ENCODE data around the gene FAM111B. TPM values are rescaled to one million over a fixed set of nuclear protein-coding genes. Genes with fewer than 3 reads are reported as not detected.

The FAM111B gene
- total RNA-seq, 2 donors from 2014 or later = 7.9 to 27.5 TPM

DNA sequence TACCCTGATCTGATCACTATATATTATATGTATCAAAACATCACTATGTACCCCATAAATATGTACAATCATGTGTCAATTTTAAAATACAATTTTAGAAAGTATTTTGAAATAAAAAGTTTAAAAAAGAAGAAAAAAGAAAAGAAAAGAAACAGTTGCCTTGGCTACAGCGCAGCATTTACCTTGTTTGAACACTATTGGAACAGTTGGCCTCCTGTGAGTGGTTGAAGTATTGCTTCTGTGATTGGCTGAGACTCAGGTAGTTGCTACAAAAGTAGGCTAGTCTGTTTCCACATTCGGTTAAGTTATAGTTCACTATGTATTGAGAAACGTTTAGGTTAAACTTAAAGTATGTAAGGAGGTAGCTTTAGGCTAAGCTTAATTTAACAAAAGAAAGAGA is 57.0 kb downstream of the FAM111B start:
- DNase-seq = no peak
- H3K4me1 ChIP-seq = no peaks in the 10 kb centered on the region
- no peaks in the 10 kb centered on the region for H3K9me3 ChIP-seq
- H3K36me3 ChIP-seq = no peaks in the 10 kb centered on the region
- no peak for TF ChIP-seq CTCF (IDR thresholded peaks at IDR 0.05)
- no peak overlapping the region for H3K9ac ChIP-seq (ENCODE audit: low read depth in 2 of 2, low read length in 2 of 2)
- intact Hi-C loops (cut with DNase I) = no loop called here
- no peak overlapping the region for H3K4me3 ChIP-seq
- H3K27me3 ChIP-seq = no peaks in the 10 kb centered on the region
- no peak overlapping the region for H3K27ac ChIP-seq

- intact Hi-C loops (cut with DNase I) = loop anchor here (2.0 kb wide), 3 partner anchors 15 to 113 kb away; no protein-coding TSS in a partner anchor
- Histone ChIP-seq H3K27me3 (no peaks in the 10 kb centered on the region), H3K9ac (ENCODE audit: low read depth in 2 of 2, low read length in 2 of 2) (peak within 1 kb of the TSS; percentile 90 to 99), H3K27ac (peak within 1 kb of the TSS; percentile 91), H3K36me3 (no peaks in the 10 kb centered on the region), H3K4me3 (peak within 1 kb of the TSS; percentile 61), H3K4me1 (peaks cover 5% of the 10 kb centered on the region), H3K9me3 (no peaks in the 10 kb centered on the region)
- TF ChIP-seq CTCF (IDR thresholded peaks at IDR 0.05) = peak; percentile 90
- DNase-seq = peak; percentile 97
Measured at GRCh38 chr11:59171508-59172322, 64.7 kb downstream of the FAM111B start, which contains the start of gene DTX4. DTX4 (plus strand) TSS chr11:59172132; CDS start chr11:59172596, 464 bp downstream.

- TF ChIP-seq CTCF (IDR thresholded peaks at IDR 0.05) = no peak
- H3K4me1 ChIP-seq = peaks cover 5% of the 10 kb centered on the region
- intact Hi-C loops (cut with DNase I) = loop anchor here (2.0 kb wide), 1 partner anchor 14 kb away; no protein-coding TSS in a partner anchor
Measured at GRCh38 chr11:59172345-59173079, 65.5 kb downstream of the FAM111B start.

DNA sequence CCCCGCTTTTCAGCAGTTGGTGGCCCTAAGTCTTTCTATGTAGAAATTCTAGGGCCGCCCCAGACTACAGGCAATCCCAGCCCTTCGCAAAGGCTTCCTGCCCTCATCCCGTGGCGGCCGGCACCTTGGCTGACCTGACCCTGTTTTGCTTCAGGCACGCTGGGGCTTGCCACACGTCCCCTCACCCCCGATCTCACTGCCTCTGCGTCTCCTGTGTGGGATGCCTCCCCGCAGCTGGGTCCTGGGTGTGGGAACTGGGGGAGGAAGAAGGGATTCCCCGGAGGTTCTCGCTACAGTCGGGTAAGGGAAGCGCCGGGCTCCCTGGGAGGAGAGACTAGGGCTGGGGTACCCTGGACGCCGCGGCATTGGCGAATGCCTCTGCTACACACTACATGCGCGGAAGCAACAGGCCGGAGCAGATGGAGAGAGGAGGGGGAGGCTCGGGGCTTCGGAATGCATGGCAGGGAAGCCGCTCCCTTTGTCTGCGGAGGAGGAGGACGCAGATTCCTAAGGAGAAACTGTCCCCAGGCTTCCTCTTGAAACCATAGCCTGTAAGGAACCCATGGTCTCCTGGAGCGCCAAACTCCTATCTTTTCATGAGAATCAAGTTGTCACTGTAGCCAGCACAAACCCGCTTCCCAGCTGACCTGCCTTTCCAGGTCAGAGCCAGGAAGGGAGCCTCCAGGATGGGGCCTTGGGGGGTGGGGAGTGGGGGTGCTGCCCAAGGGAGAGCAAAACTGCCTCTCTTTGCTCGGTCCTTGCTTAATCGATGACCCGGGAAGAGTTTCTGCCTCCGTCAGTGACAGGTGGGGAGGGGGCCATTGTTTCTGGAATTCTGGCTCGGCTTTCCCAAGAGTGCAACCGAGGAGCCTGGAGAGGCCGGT is 66.3 kb downstream of the FAM111B start:
- intact Hi-C loops (cut with DNase I) = loop anchor here (2.0 kb wide), 1 partner anchor 13 kb away; no protein-coding TSS in a partner anchor
- H3K9me3 ChIP-seq = no peaks in the 10 kb centered on the region
- no peaks in the 10 kb centered on the region for H3K36me3 ChIP-seq
- H3K4me1 ChIP-seq = peaks cover 5% of the 10 kb centered on the region
- no peak for TF ChIP-seq CTCF (IDR thresholded peaks at IDR 0.05)
- peak overlapping the region; percentile 61 for H3K4me3 ChIP-seq
- H3K9ac ChIP-seq (ENCODE audit: low read depth in 2 of 2, low read length in 2 of 2) = peak overlapping the region; percentile 90 to 99
- no peaks in the 10 kb centered on the region for H3K27me3 ChIP-seq
- peak; percentile 67 for DNase-seq
- H3K27ac ChIP-seq = peak overlapping the region; percentile 91

More at GRCh38 chr11:59172345-59173079, 65.5 kb downstream of the FAM111B start:
- H3K36me3 ChIP-seq = no peaks in the 10 kb centered on the region
- H3K27me3 ChIP-seq = no peaks in the 10 kb centered on the region
- peak; percentile 69 for DNase-seq
- H3K9ac ChIP-seq (ENCODE audit: low read depth in 2 of 2, low read length in 2 of 2) = peak overlapping the region; percentile 90 to 99
- H3K27ac ChIP-seq = peak overlapping the region; percentile 91
- no peaks in the 10 kb centered on the region for H3K9me3 ChIP-seq
- peak overlapping the region; percentile 61 for H3K4me3 ChIP-seq
